Caco-2 (cell line): ENCODE data around the gene SCMH1. TPM values are rescaled to one million over a fixed set of nuclear protein-coding genes. Genes with fewer than 3 reads are reported as not detected.

Experiments used
- BruUV-seq: library from RNA; stranded (reverse); fragments of 400-500 nt; replicated peaks from 2 replicates; lab custom pipeline; 2021; lab: Mats Ljungman, UMichigan
- CTCF ChIA-PET: fragments of 300-600 bp; sonication (Branson Sonifier 250); formaldehyde crosslinking; loops from one replicate; lab custom pipeline; 2022; ENCODE audit warnings: antibody characterized with exemption; lab: Charles Lee
- POLR2A ChIA-PET: fragments of 300-600 bp; sonication (Branson Sonifier 250); formaldehyde crosslinking; loops from one replicate; lab custom pipeline; 2022; ENCODE audit warnings: antibody characterized with exemption; lab: Charles Lee
- DNase-seq, 2 experiments: peaks; one replicate each; pipeline versions ENCODE4 v3.0.0 to v3.0.0-alpha.2; 2020 to 2022
- H3K27me3 ChIP-seq: replicated peaks from 2 replicates; pipeline ENCODE4 v1.6.0; 2011; ENCODE audit warnings: low read length; ENCODE audit not compliant: control insufficient read depth, insufficient read depth
- H3K36me3 ChIP-seq: 2 replicates; pipeline ENCODE4 v1.5.1; 2011; ENCODE audit warnings: low read length; ENCODE audit not compliant: control insufficient read depth, insufficient read depth
- H3K4me1 ChIP-seq: fragments of 250-450 bp; sonication (Bioruptor Pico); 2 replicates; pipeline ENCODE4 v1.5.1; 2020; ENCODE audit warnings: mild to moderate bottlenecking
- H3K4me3 ChIP-seq: 2 replicates; pipeline ENCODE4 v1.5.1; 2011; ENCODE audit warnings: low read depth, mild to moderate bottlenecking, control low read depth, low read length
- H3K9me3 ChIP-seq: fragments of 250-450 bp; sonication (Bioruptor Pico); 2 replicates; pipeline ENCODE4 v1.5.1; 2020; ENCODE audit warnings: mild to moderate bottlenecking, moderate library complexity
- H3K27ac Mint-ChIP-seq: one replicate; pipeline ENCODE4 v1.8.0; 2022; ENCODE audit warnings: mixed read lengths; ENCODE audit not compliant: unreplicated experiment
- H3K27me3 Mint-ChIP-seq: one replicate; pipeline ENCODE4 v1.8.0; 2022; ENCODE audit warnings: mixed read lengths; ENCODE audit not compliant: insufficient read depth, unreplicated experiment
- H3K36me3 Mint-ChIP-seq: one replicate; pipeline ENCODE4 v1.8.0; 2022; ENCODE audit warnings: mild to moderate bottlenecking, mixed read lengths; ENCODE audit not compliant: insufficient read depth, unreplicated experiment
- H3K4me1 Mint-ChIP-seq: one replicate; pipeline ENCODE4 v1.8.0; 2022; ENCODE audit warnings: low read depth, mixed read lengths; ENCODE audit not compliant: unreplicated experiment
- H3K4me3 Mint-ChIP-seq: one replicate; pipeline ENCODE4 v1.8.0; 2022; ENCODE audit warnings: mild to moderate bottlenecking, moderate library complexity, mixed read lengths; ENCODE audit not compliant: unreplicated experiment
- H3K9me3 Mint-ChIP-seq: one replicate; pipeline ENCODE4 v1.8.0; 2022; ENCODE audit warnings: mixed read lengths; ENCODE audit not compliant: unreplicated experiment
- intact Hi-C: fragments of 100-400 bp; cut with micrococcal nuclease; formaldehyde crosslinking; loops from one replicate; pipeline ENCODE4 v1.10.0; 2022; ENCODE audit not compliant: unreplicated experiment
- total RNA-seq: library from RNA; stranded (reverse); gene quantifications from 2 replicates; pipeline ENCODE4 v1.2.3, GENCODE V29; 2022
- TF ChIP-seq, protein P1 (sequence below), 2 experiments: fragments of 200-600 bp in 1 of 2; IDR thresholded peaks; 1 replicate in 1 of 2; 2 replicates in 1 of 2; pipeline versions ENCODE4 v1.5.1 to v1.8.0; 2011 to 2022; ENCODE audit warnings: antibody characterized with exemption in 1 of 2, control low read depth in 1 of 2, inconsistent platforms in 1 of 2, low read depth in 1 of 2, low read length in 1 of 2, mild to moderate bottlenecking in 1 of 2, moderate library complexity in 1 of 2; ENCODE audit not compliant: insufficient read depth in 1 of 2, severe bottlenecking in 1 of 2, unreplicated experiment in 1 of 2

Gene SCMH1
- total RNA-seq, 1 experiment from 2014 or later: 27.6 TPM

GRCh38 chr1:40978886-40979240 is 263.2 kb downstream of the SCMH1 start:
- ChIA-PET POLR2A (no interaction called here), CTCF (no interaction called here)
- no TSS peak for BruUV-seq
- Histone ChIP-seq H3K9me3 (no peaks in the 10 kb centered on the region), H3K4me1 (peaks cover 73% of the 10 kb centered on the region), H3K4me3 (peak overlapping the region; percentile 46), H3K36me3 (no peaks in the 10 kb centered on the region), H3K27me3 (no peaks in the 10 kb centered on the region)
- DNase-seq: no peak
- peak overlapping the region; percentile 53 for H3K27ac Mint-ChIP-seq
- H3K36me3 Mint-ChIP-seq: peaks cover 34% of the 10 kb centered on the region
- no peaks in the 10 kb centered on the region for H3K27me3 Mint-ChIP-seq
- H3K9me3 Mint-ChIP-seq: no peaks in the 10 kb centered on the region
- H3K4me1 Mint-ChIP-seq: peaks cover 49% of the 10 kb centered on the region
- peak overlapping the region; percentile 94 for H3K4me3 Mint-ChIP-seq
- intact Hi-C loops: no loop called here
- TF ChIP-seq, protein P1, sequence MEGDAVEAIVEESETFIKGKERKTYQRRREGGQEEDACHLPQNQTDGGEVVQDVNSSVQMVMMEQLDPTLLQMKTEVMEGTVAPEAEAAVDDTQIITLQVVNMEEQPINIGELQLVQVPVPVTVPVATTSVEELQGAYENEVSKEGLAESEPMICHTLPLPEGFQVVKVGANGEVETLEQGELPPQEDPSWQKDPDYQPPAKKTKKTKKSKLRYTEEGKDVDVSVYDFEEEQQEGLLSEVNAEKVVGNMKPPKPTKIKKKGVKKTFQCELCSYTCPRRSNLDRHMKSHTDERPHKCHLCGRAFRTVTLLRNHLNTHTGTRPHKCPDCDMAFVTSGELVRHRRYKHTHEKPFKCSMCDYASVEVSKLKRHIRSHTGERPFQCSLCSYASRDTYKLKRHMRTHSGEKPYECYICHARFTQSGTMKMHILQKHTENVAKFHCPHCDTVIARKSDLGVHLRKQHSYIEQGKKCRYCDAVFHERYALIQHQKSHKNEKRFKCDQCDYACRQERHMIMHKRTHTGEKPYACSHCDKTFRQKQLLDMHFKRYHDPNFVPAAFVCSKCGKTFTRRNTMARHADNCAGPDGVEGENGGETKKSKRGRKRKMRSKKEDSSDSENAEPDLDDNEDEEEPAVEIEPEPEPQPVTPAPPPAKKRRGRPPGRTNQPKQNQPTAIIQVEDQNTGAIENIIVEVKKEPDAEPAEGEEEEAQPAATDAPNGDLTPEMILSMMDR (IDR thresholded peaks at IDR 0.05; ENCODE audit: insufficient read depth in 1 of 2, low read depth in 1 of 2, low read length in 1 of 2, severe bottlenecking in 1 of 2, unreplicated experiment in 1 of 2): no peak

DNA sequence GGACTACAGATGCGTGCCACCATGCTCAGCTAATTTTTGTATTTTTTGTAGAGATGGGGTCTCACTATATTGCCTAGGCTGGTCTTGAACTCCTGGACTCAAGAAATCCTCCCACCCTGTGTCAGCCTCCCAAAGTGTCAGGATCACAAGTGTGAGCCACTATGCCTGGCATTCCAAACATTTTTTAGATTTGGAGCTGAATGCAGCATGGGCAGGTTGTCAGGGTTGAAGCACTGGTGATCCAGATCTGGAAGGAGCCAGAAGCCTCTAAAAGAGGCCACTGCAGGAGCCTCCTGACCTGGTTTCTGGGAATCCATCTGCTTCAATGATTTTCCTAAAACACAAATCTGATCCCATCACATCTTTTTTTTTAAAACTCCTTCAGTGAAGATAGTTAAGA is 264.4 kb downstream of the SCMH1 start:
- TF ChIP-seq, protein P1 (IDR thresholded peaks at IDR 0.05; ENCODE audit: insufficient read depth in 1 of 2, low read depth in 1 of 2, low read length in 1 of 2, severe bottlenecking in 1 of 2, unreplicated experiment in 1 of 2): no peak
- Histone ChIP-seq H3K27me3 (no peaks in the 10 kb centered on the region), H3K4me1 (peaks cover 70% of the 10 kb centered on the region), H3K36me3 (no peaks in the 10 kb centered on the region), H3K4me3 (no peak overlapping the region), H3K9me3 (no peaks in the 10 kb centered on the region)
- CTCF ChIA-PET: interaction anchor here (0.7 kb wide), 1 partner anchor 117 kb away, joined by 4 read pairs; no protein-coding TSS in a partner anchor
- Mint-ChIP-seq H3K27me3 (no peaks in the 10 kb centered on the region), H3K4me3 (no peak overlapping the region), H3K36me3 (peaks cover 25% of the 10 kb centered on the region), H3K27ac (no peak overlapping the region), H3K9me3 (no peaks in the 10 kb centered on the region), H3K4me1 (peaks cover 53% of the 10 kb centered on the region)
- peak in 1 of 2 experiments; percentile 44 for DNase-seq
- no TSS peak for BruUV-seq
- intact Hi-C loops: loop anchor here (1.0 kb wide), 1 partner anchor 115 kb away; the partner anchor contains the start of gene CITED4
- POLR2A ChIA-PET: no interaction called here

Other genes starting within 250 kb of the SCMH1 start
- 0.09 and 0.18 TPM in 2 replicates for gene SLFNL1, start 220.6 kb downstream of the SCMH1 start, total RNA-seq
- gene FOXO6, start 119.1 kb upstream of the SCMH1 start, total RNA-seq: 0.42 and 0.59 TPM in 2 replicates
- not detected in 2 replicates for gene EDN2, start 242.4 kb upstream of the SCMH1 start, total RNA-seq